HEK293 (cell line): ENCODE measurements around the gene HRAS.

Source experiments
- CTCF ChIA-PET: fragments of 350-600 bp; formaldehyde crosslinking; extraction: SDS; loops from one replicate; lab custom pipeline; 2021; ENCODE audit warnings: antibody characterized with exemption; lab: Yijun Ruan, JAX
- POLR2A ChIA-PET: fragments of 300-600 bp; formaldehyde crosslinking; extraction: SDS; loops from one replicate; lab custom pipeline; 2020; ENCODE audit warnings: antibody characterized with exemption, inconsistent platforms; lab: Yijun Ruan, JAX
- H3K27ac ChIP-seq: fragments of 200-500 bp; sonication (Bioruptor generic); 2 replicates; pipeline ENCODE4 v1.5.1; 2014; ENCODE audit warnings: low read depth, low read length, control low read depth, inconsistent platforms; ENCODE audit errors: extremely low read depth
- H3K36me3 ChIP-seq, 2 experiments: fragments of 200-500 bp in 1 of 2; sonication (Bioruptor generic) in 1 of 2; 1 replicate in 1 of 2; 2 replicates in 1 of 2; pipeline ENCODE4 v1.5.1; 2014 to 2017; ENCODE audit warnings: inconsistent platforms in 2 of 2, low read length in 2 of 2; ENCODE audit not compliant: control insufficient read depth in 2 of 2, insufficient read depth in 1 of 2
- H3K4me1 ChIP-seq: fragments of 200-500 bp; sonication (Bioruptor generic); 2 replicates; pipeline ENCODE4 v1.5.1; 2014; ENCODE audit warnings: mild to moderate bottlenecking, low read length, inconsistent platforms; ENCODE audit not compliant: control insufficient read depth, insufficient read depth
- H3K4me3 ChIP-seq: 2 replicates; pipeline ENCODE4 v1.5.1; 2011; ENCODE audit warnings: low read depth, mild to moderate bottlenecking, control low read depth, low read length, moderate library complexity
- H3K9me3 ChIP-seq: fragments of 200-500 bp; sonication (Bioruptor generic); 2 replicates; pipeline ENCODE4 v1.5.1; 2014; ENCODE audit warnings: low read depth, low read length, inconsistent platforms; ENCODE audit not compliant: control insufficient read depth, insufficient read depth
- BCL11B ChIP-seq: fragments of 450-650 bp; formaldehyde crosslinking; IDR thresholded peaks from 2 replicates; pipeline ENCODE4 v1.5.1; 2016; ENCODE audit warnings: low read depth, missing biosample characterization, missing genetic modification characterization
- GLI4 ChIP-seq: fragments of 450-650 bp; formaldehyde crosslinking; IDR thresholded peaks from 2 replicates; pipeline ENCODE4 v1.5.1; 2016; ENCODE audit warnings: missing biosample characterization, missing genetic modification characterization
- GLIS1 ChIP-seq: fragments of 450-650 bp; formaldehyde crosslinking; IDR thresholded peaks from 2 replicates; pipeline ENCODE4 v1.5.1; 2016; ENCODE audit warnings: missing biosample characterization, missing genetic modification characterization
- HOXA7 ChIP-seq: sonication (generic); formaldehyde crosslinking; IDR thresholded peaks from 2 replicates; pipeline ENCODE4 v1.8.1; 2022; ENCODE audit warnings: missing genetic modification reagents, borderline replicate concordance
- INSM2 ChIP-seq: fragments of 450-650 bp; formaldehyde crosslinking; IDR thresholded peaks from 2 replicates; pipeline ENCODE4 v1.5.1; 2016; ENCODE audit warnings: missing biosample characterization, missing genetic modification characterization
- KLF7 ChIP-seq: fragments of 450-650 bp; formaldehyde crosslinking; IDR thresholded peaks from 2 replicates; pipeline ENCODE4 v1.5.1; 2016; ENCODE audit warnings: missing biosample characterization, missing genetic modification characterization, borderline replicate concordance
- OSR2 ChIP-seq: fragments of 450-650 bp; formaldehyde crosslinking; IDR thresholded peaks from 2 replicates; pipeline ENCODE4 v1.5.1; 2016; ENCODE audit warnings: missing biosample characterization, missing genetic modification characterization
- SALL2 ChIP-seq: fragments of 450-650 bp; formaldehyde crosslinking; IDR thresholded peaks from 2 replicates; pipeline ENCODE4 v1.5.0; 2017; ENCODE audit warnings: missing biosample characterization, mild to moderate bottlenecking, missing genetic modification characterization, borderline replicate concordance
- SP2 ChIP-seq: fragments of 450-650 bp; formaldehyde crosslinking; IDR thresholded peaks from 2 replicates; pipeline ENCODE4 v1.5.1; 2016; ENCODE audit warnings: missing biosample characterization, missing genetic modification characterization
- TSHZ1 ChIP-seq: fragments of 450-650 bp; formaldehyde crosslinking; IDR thresholded peaks from 2 replicates; pipeline ENCODE4 v1.5.1; 2016; ENCODE audit warnings: missing biosample characterization, missing genetic modification characterization, borderline replicate concordance
- ZBTB17 ChIP-seq: fragments of 450-650 bp; formaldehyde crosslinking; IDR thresholded peaks from 2 replicates; pipeline ENCODE4 v1.5.1; 2016; ENCODE audit warnings: missing biosample characterization, missing genetic modification characterization
- ZBTB7A ChIP-seq: fragments of 450-650 bp; formaldehyde crosslinking; IDR thresholded peaks from 2 replicates; pipeline ENCODE4 v1.5.1; 2016; ENCODE audit warnings: low read depth, missing biosample characterization, missing genetic modification characterization
- ZBTB8A ChIP-seq: fragments of 450-650 bp; formaldehyde crosslinking; IDR thresholded peaks from 2 replicates; pipeline ENCODE4 v1.5.1; 2016; ENCODE audit warnings: missing biosample characterization, missing genetic modification characterization
- ZIC2 ChIP-seq: fragments of 450-650 bp; formaldehyde crosslinking; IDR thresholded peaks from 2 replicates; pipeline ENCODE4 v1.5.1; 2016; ENCODE audit warnings: missing biosample characterization, missing genetic modification characterization
- ZNF114 ChIP-seq: fragments of 450-650 bp; formaldehyde crosslinking; IDR thresholded peaks from 2 replicates; pipeline ENCODE4 v1.5.0; 2017; ENCODE audit warnings: missing biosample characterization, missing genetic modification characterization
- ZNF211 ChIP-seq: fragments of 450-650 bp; formaldehyde crosslinking; IDR thresholded peaks from 2 replicates; pipeline ENCODE4 v1.5.1; 2016; ENCODE audit warnings: low read depth, missing biosample characterization, missing genetic modification characterization
- ZNF23 ChIP-seq: fragments of 450-650 bp; formaldehyde crosslinking; IDR thresholded peaks from 2 replicates; pipeline ENCODE4 v1.5.1; 2016; ENCODE audit warnings: missing biosample characterization, missing genetic modification characterization, borderline replicate concordance
- ZNF274 ChIP-seq, 2 experiments: fragments of 200-500 bp in 1 of 2; fragments of 450-650 bp in 1 of 2; sonication (Bioruptor generic) in 1 of 2; formaldehyde crosslinking in 1 of 2; IDR thresholded peaks; 2 replicates each; pipeline versions ENCODE4 v1.5.1 to v1.6.1; 2014 to 2016; ENCODE audit warnings: borderline replicate concordance in 1 of 2, inconsistent platforms in 1 of 2, low read length in 1 of 2, missing biosample characterization in 1 of 2, missing genetic modification characterization in 1 of 2
- ZNF302 ChIP-seq: fragments of 450-650 bp; formaldehyde crosslinking; IDR thresholded peaks from 2 replicates; pipeline ENCODE4 v1.5.1; 2016; ENCODE audit warnings: missing biosample characterization, missing genetic modification characterization, low read depth
- ZNF311 ChIP-seq: fragments of 450-650 bp; formaldehyde crosslinking; IDR thresholded peaks from 2 replicates; pipeline ENCODE4 v1.5.1; 2017; ENCODE audit warnings: missing biosample characterization, missing genetic modification characterization, borderline replicate concordance
- ZNF354C ChIP-seq: fragments of 450-650 bp; formaldehyde crosslinking; IDR thresholded peaks from 2 replicates; pipeline ENCODE4 v1.5.1; 2016; ENCODE audit warnings: missing biosample characterization, missing genetic modification characterization, low read depth, borderline replicate concordance
- ZNF518A ChIP-seq: fragments of 450-650 bp; formaldehyde crosslinking; conservative IDR thresholded peaks from 2 replicates; pipeline ENCODE4 v1.5.1; 2016; ENCODE audit warnings: low read depth, missing biosample characterization, missing genetic modification characterization
- ZNF600 ChIP-seq: fragments of 450-650 bp; formaldehyde crosslinking; IDR thresholded peaks from 2 replicates; pipeline ENCODE4 v1.5.1; 2016; ENCODE audit warnings: missing biosample characterization, missing genetic modification characterization
- ZNF623 ChIP-seq: fragments of 450-650 bp; formaldehyde crosslinking; IDR thresholded peaks from 2 replicates; pipeline ENCODE4 v1.5.1; 2016; ENCODE audit warnings: missing biosample characterization, missing genetic modification characterization
- ZNF629 ChIP-seq: fragments of 450-650 bp; formaldehyde crosslinking; IDR thresholded peaks from 2 replicates; pipeline ENCODE4 v1.5.1; 2017; ENCODE audit warnings: missing biosample characterization, missing genetic modification characterization
- ZNF701 ChIP-seq: fragments of 450-650 bp; formaldehyde crosslinking; IDR thresholded peaks from 2 replicates; pipeline ENCODE4 v1.5.1; 2016; ENCODE audit warnings: missing biosample characterization, missing genetic modification characterization
- ZNF776 ChIP-seq: fragments of 450-650 bp; formaldehyde crosslinking; IDR thresholded peaks from 2 replicates; pipeline ENCODE4 v1.5.0; 2017; ENCODE audit warnings: missing biosample characterization, missing genetic modification characterization, borderline replicate concordance

Gene HRAS

GRCh38 chr11:565921-566509, 30.6 kb upstream of the HRAS start:
- no peak overlapping the region for H3K4me3 ChIP-seq
- ChIA-PET CTCF (interaction anchor here (1.0 to 2.4 kb wide), 2 partner anchors 11 kb away, joined by 4 to 11 read pairs; no protein-coding TSS in a partner anchor), POLR2A (interaction anchor here (0.8 to 4.5 kb wide), 5 partner anchors 9 to 48 kb away, joined by 3 to 28 read pairs (median 5); partner anchors contain the start of gene PHRF1)
- H3K4me1 ChIP-seq = no peaks in the 10 kb centered on the region
- peaks cover 0 to 26% of the 10 kb centered on the region in 2 experiments; a peak in 1 of 3 replicates for H3K36me3 ChIP-seq
- no peak overlapping the region for H3K27ac ChIP-seq
- H3K9me3 ChIP-seq = no peaks in the 10 kb centered on the region
- TF ChIP-seq SALL2 (tag by site-specific recombination) (no peak), ZNF518A (no peak), ZNF23 (tag by site-specific recombination) (no peak), BCL11B (tag by site-specific recombination) (no peak), TSHZ1 (tag by site-specific recombination) (no peak), HOXA7 (CRISPR knock-in tag) (no peak), ZBTB7A (tag by site-specific recombination) (no peak), INSM2 (no peak), ZNF701 (tag by site-specific recombination) (no peak), ZBTB8A (0 out of 2 replicates have a peak, but pooled peaks have one; percentile 11), ZNF211 (tag by site-specific recombination) (no peak), GLIS1 (peak; percentile 72), GLI4 (tag by site-specific recombination) (no peak), ZNF114 (tag by site-specific recombination) (no peak), ZIC2 (tag by site-specific recombination) (peak; percentile 95), KLF7 (tag by site-specific recombination) (no peak), ZNF311 (tag by site-specific recombination) (no peak), ZNF776 (tag by site-specific recombination) (no peak), OSR2 (peak; percentile 48; the same call in 1 of the 2 replicates), ZNF354C (tag by site-specific recombination) (no peak), ZNF623 (tag by site-specific recombination) (no peak), ZNF302 (tag by site-specific recombination) (no peak), ZBTB17 (no peak), ZNF629 (tag by site-specific recombination) (no peak), ZNF600 (tag by site-specific recombination) (no peak), SP2 (tag by site-specific recombination) (no peak), ZNF274 (IDR thresholded peaks at IDR 0.05; ENCODE audit: low read length) (no peak), ZNF274 (tag by site-specific recombination; IDR thresholded peaks at IDR 0.05; ENCODE audit: borderline replicate concordance) (no peak)
